ENCODE results near the gene CARD19. TPM values are rescaled to one million over a fixed set of nuclear protein-coding genes. Genes with fewer than 3 reads are reported as not detected.
"Not testable (repeated sequence)": the region's sequence is repeated elsewhere in the genome, so short reads cannot be mapped to it uniquely, and the experiment has no call there.

The CARD19 gene
- total RNA-seq, 1 experiment from 2014 or later, result 92.5 TPM

- in situ Hi-C loops (cut with HindIII; ENCODE audit: low pct_unique_long_range_greater_than_20kb, low sequenced_read_pairs), result no loop called here
- DNase-seq (ENCODE audit: low read depth), result no peak
These were observed 40.0 kb downstream of the CARD19 start for GRCh38 chr9:93136011-93136440.

DNA sequence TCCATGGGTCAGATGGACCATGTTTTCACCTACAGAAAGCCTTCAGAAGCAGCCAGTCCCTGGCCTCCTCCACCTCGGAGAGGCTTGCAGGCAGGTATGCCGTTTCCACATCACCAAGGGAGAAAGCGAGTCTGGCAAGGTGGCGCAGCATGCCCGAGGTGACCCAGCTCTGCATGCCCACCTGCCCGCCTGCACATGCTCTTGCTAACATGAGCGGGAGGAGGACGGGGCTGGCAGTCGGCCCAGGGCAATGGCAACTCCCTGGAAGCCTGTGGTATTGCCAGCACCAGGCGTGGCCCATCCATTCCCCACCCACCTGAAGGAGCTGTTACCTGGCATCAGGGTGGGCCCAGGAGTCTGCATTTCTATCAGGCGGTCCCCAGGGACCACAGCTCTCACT lies 41.3 kb downstream of the CARD19 start:
- in situ Hi-C loops (cut with HindIII; ENCODE audit: low pct_unique_long_range_greater_than_20kb, low sequenced_read_pairs), result no loop called here
- no peak for DNase-seq (ENCODE audit: low read depth)

DNA sequence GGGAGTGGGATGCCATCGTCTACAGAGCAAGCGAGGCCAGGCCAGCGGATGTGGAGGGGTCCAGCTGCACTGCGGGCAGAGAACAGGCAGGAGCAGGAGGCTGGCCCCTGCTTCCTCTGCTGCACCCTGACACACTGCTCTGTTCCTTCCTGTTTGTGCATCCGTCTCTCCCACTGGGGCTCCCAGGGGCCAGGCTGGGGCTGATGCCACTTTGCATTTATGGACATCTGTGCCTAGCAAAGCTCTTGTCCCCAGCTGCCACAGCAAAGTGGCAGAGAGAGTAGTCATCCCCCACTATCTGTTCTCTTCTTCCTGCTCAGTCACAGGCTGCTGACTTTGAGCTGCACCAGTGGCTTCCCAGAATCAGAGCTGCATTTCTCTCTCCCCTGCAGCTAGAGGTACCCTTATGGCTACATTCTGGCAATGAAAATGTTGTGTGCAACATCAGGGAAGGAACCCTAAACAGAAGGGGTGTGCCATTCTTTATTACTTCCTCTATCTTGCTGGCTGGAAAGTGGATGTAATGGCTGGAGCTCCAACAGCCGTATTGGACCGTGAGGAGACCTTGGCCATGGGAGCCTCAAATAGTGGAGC lies 42.3 kb downstream of the CARD19 start:
- in situ Hi-C loops (cut with HindIII; ENCODE audit: low pct_unique_long_range_greater_than_20kb, low sequenced_read_pairs), result no loop called here
- DNase-seq (ENCODE audit: low read depth), result no peak

- in situ Hi-C loops (cut with HindIII; ENCODE audit: low pct_unique_long_range_greater_than_20kb, low sequenced_read_pairs), result no loop called here
- DNase-seq (ENCODE audit: low read depth), result no peak
These were observed 43.6 kb downstream of the CARD19 start for GRCh38 chr9:93139365-93140182.

GRCh38 chr9:93141771-93142483 lies 45.9 kb downstream of the CARD19 start:
- in situ Hi-C loops (cut with HindIII; ENCODE audit: low pct_unique_long_range_greater_than_20kb, low sequenced_read_pairs), result no loop called here
- no peak for DNase-seq (ENCODE audit: low read depth)

- no peak for DNase-seq (ENCODE audit: low read depth)
These were observed 48.0 kb downstream of the CARD19 start for GRCh38 chr9:93143830-93144530.

GRCh38 chr9:93146696-93147095 lies 50.7 kb downstream of the CARD19 start:
- in situ Hi-C loops (cut with HindIII; ENCODE audit: low pct_unique_long_range_greater_than_20kb, low sequenced_read_pairs), result not testable (repeated sequence)
- peak; percentile 29 for DNase-seq (ENCODE audit: low read depth)

More at GRCh38 chr9:93143830-93144530, 48.0 kb downstream of the CARD19 start:
- in situ Hi-C loops (cut with HindIII; ENCODE audit: low pct_unique_long_range_greater_than_20kb, low sequenced_read_pairs), result no loop called here

DNA sequence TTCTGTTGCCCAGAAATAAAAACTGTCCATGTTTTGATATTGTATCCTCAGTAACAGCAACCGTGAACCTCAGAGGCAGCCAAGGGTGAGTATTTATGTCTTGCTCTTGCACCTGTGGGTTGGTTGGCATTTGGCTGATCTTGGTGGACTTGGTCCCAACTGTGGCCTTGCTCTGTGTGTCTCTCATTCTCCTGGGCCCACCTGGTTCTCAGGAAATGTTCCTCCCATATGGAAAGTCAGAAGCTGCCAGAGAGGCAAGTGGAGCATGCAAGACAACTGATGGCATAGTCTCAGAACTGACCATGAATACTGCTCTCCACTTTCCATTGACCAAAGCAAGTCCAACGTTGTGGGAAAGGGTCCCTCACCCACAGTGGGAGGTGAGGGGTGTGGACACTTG lies 51.6 kb downstream of the CARD19 start:
- in situ Hi-C loops (cut with HindIII; ENCODE audit: low pct_unique_long_range_greater_than_20kb, low sequenced_read_pairs), result no loop called here
- no peak for DNase-seq (ENCODE audit: low read depth)

DNA sequence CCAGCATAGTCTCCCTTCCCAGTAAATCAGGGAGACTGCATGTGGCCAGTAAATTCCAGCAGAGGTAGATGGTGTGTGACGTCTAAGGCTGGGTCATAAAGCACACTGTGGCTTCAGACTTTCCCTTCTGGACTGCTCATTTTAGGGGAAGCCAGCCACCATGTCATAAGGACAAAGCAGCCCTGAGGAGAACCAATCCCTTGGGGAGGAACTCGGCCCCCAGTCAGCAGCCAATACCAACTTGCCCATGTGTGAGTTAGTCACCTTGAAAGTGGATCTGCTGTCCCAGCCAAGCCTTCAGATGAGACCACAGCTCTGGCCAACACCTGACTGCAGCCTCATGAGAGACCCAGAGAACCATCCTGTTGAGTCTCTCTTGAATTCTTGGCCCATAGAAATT lies 52.7 kb downstream of the CARD19 start:
- in situ Hi-C loops (cut with HindIII; ENCODE audit: low pct_unique_long_range_greater_than_20kb, low sequenced_read_pairs), result no loop called here
- no peak for DNase-seq (ENCODE audit: low read depth)

DNA sequence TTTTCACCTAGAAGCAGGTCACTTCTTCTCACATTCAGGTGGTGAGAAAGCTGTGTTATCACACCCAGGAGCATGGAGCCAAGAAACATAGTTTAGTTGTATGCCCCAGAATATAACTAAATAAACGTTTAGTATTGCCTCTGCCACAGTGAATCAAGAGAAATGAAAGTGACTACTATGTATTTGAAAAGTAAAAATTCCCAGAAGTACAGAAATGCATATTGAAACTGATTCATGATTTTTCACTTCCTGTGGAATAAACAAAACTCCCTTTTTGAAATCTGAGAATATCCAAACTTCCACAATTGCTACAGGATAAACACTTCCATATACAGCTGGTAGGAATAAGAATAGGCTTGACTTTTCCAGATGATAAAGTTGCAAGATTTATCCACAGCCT lies 53.3 kb downstream of the CARD19 start:
- in situ Hi-C loops (cut with HindIII; ENCODE audit: low pct_unique_long_range_greater_than_20kb, low sequenced_read_pairs), result no loop called here
- DNase-seq (ENCODE audit: low read depth), result no peak

DNA sequence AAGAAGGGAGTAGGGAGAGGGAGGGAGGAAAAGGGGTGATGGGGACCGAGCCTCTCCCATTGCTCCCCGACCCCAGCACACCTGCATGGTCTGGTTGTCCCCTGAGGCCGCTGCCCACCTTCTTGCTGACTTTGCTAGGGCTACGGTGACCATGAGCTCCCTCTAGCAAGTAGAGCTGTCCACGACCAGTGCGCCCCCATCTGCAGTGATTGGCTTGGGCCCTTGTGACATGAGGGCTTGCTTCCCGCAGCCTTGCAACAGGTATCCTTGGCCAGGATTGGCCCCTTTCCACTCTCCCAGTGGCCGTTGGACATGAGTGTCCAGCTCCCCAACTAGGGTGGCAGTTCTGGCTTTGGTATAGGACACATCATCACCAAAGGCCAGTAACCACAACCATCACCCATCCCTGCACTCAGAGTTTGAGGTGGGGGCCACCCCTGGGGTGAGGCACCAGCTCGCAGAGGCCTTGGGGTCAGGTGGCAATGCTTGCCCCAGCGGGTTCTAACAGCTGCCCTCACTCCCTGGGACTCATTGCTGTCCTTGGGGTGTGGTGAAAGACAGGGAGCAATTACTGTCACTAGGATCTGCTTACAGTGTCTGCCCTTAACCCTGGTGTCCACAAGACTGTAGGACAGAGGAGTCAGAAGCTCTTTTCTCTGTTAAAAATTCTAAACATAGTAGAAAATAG lies 55.2 kb downstream of the CARD19 start:
- DNase-seq (ENCODE audit: low read depth), result no peak
- in situ Hi-C loops (cut with HindIII; ENCODE audit: low pct_unique_long_range_greater_than_20kb, low sequenced_read_pairs), result no loop called here

DNA sequence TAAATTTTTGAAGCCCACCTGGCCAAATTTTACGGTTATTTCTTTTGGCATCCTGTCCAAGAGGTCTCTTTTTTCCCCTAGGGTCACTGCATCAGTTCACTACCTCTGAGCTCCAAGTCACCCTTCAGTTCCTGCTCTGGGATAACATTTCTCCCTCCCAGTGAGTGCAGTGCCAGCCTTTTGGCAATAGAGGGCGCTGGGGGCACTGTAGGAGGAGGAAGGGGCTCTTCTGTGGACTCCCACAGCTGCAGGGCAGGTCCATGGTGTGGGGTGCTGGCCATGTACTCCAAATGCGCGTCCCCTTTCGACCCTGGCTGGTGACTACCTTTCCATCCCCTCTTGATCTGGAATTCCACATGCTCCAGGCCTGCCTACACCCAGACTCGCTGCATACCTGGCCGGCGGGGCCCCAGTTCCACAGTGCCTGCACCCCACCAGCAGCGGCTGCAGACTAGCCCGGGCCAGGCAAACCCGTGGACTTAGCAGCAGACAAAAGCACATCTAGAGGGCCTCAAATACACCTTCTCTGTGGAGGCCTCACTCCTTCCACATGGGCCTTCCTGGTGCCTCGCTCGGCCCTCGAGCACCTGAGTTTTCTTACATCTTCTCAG lies 58.4 kb downstream of the CARD19 start:
- in situ Hi-C loops (cut with HindIII; ENCODE audit: low pct_unique_long_range_greater_than_20kb, low sequenced_read_pairs), result no loop called here
- peak; percentile 45 for DNase-seq (ENCODE audit: low read depth)

DNA sequence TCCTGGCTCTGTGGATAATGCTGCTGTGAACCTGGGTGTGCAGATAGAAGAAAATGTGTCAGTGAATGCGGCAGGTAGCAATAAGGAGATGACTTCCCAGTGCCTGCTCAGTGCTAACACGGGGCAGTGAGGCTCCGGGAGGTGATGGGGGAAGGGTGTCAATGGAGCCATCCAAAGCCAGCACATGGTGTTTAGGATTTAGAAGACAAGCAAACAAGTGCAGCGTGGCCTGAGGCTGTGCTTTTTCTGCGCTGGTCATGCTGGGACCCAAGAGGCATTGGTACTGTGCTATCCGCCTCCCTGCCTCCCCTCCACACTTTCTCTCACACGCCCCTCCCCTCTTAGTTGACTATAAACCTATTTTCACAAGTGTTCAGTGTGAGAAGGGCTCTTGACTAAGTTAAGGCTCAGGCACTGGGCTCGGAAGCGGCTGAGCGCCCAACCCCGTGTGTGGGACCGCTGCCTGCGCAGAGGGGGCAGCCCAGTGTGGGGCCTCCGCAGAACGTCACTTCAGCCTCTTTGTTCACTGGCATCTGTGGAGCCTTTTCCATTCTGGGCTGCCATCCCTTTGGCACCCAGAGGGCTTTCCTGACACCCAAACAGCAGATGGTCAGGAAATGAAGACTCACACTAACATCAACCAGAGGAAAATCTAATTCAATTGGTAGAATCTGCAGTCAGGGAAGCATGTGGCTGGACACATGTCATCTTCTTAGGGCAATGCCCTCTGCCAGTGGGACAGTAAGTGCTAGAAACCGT lies 59.9 kb downstream of the CARD19 start:
- in situ Hi-C loops (cut with HindIII; ENCODE audit: low pct_unique_long_range_greater_than_20kb, low sequenced_read_pairs), result no loop called here
- DNase-seq (ENCODE audit: low read depth), result no peak

GRCh38 chr9:93156475-93157008 lies 60.5 kb downstream of the CARD19 start:
- DNase-seq (ENCODE audit: low read depth), result no peak
- in situ Hi-C loops (cut with HindIII; ENCODE audit: low pct_unique_long_range_greater_than_20kb, low sequenced_read_pairs), result no loop called here

DNA sequence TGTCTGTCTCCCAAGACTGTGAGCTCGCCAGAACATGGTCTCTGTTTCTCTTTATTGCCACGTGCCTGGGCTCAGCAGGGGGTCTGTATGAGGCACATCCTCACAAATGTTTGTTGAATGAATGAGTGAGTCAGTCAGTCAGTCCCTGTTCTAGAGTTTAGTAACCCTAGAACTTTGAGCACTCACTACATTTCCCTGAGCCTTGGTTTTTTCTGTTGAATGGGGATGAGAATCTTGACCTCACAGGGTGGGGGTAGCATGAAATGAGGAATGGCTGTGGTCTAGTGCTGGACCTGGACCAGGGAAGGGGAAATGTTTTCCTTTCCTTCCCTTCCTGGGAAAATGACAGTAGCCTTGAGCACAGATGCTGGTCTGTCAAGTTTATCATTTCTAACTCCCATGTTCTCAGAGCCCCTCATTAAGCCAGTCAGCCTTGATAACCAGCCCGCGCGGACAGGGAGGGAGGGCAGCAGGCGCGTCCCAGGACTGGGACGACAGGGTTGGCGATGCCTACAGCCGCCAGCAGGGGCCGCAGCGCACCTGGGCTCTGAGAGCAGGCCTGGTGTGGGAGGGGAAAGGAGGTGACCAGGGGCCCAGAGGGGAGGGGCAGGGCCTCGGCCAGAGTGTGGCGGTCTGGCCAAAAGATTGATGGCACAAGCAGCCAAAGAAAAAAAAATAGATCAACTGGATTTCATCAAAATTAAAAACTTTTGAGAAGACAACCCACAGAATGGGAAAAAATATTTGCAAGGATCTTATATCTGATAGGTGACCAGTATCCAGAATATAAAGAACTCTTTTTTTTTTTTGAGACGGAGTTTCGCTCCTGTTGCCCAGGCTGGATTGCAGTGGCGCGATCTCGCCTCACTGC lies 63.8 kb downstream of the CARD19 start:
- in situ Hi-C loops (cut with HindIII; ENCODE audit: low pct_unique_long_range_greater_than_20kb, low sequenced_read_pairs), result no loop called here
- DNase-seq (ENCODE audit: low read depth), result peak; percentile 83

All from Caki2 (cell line).